GM19043 (cell line): Measurements from ENCODE around the gene TGM4.

Source experiments
- ATAC-seq: cut with Tn5 transposase; IDR thresholded peaks from one replicate; pipeline ENCODE4 v1.9.1; 2021; ENCODE audit warnings: low read depth; ENCODE audit not compliant: unreplicated experiment

The TGM4 gene

GRCh38 chr3:44877333-44877732 is 2.9 kb downstream of the TGM4 start:
- ATAC-seq: no peak

GRCh38 chr3:44880284-44880683 is 5.9 kb downstream of the TGM4 start:
- ATAC-seq: no peak

GRCh38 chr3:44883213-44883955 is 9.0 kb downstream of the TGM4 start:
- no peak for ATAC-seq

GRCh38 chr3:44883999-44884431 is 9.6 kb downstream of the TGM4 start:
- ATAC-seq: no peak

- ATAC-seq: no peak
Observed at GRCh38 chr3:44885618-44886017, 11.2 kb downstream of the TGM4 start.

- ATAC-seq: no peak
Observed at GRCh38 chr3:44886561-44886960, 12.2 kb downstream of the TGM4 start.

GRCh38 chr3:44887101-44887500 is 12.7 kb downstream of the TGM4 start:
- ATAC-seq: no peak

- no peak for ATAC-seq
Observed at GRCh38 chr3:44890258-44890657, 15.8 kb downstream of the TGM4 start.

GRCh38 chr3:44890852-44891251 is 16.4 kb downstream of the TGM4 start:
- no peak for ATAC-seq

- no peak for ATAC-seq
Observed at GRCh38 chr3:44892689-44893088, 18.3 kb downstream of the TGM4 start.

GRCh38 chr3:44893097-44893496 is 18.7 kb downstream of the TGM4 start:
- no peak for ATAC-seq

GRCh38 chr3:44894485-44894884 is 20.1 kb downstream of the TGM4 start:
- no peak for ATAC-seq

- no peak for ATAC-seq
Observed at GRCh38 chr3:44896440-44896839, 22.0 kb downstream of the TGM4 start.

GRCh38 chr3:44899683-44900367 is 25.4 kb downstream of the TGM4 start:
- no peak for ATAC-seq

GRCh38 chr3:44902628-44903027 is 28.2 kb downstream of the TGM4 start:
- ATAC-seq: no peak

- ATAC-seq: no peak
Observed at GRCh38 chr3:44903314-44903713, 28.9 kb downstream of the TGM4 start.

- no peak for ATAC-seq
Observed at GRCh38 chr3:44903751-44904150, 29.3 kb downstream of the TGM4 start.

GRCh38 chr3:44905446-44906157 is 31.2 kb downstream of the TGM4 start:
- ATAC-seq: no peak

GRCh38 chr3:44906997-44907396 is 32.6 kb downstream of the TGM4 start:
- no peak for ATAC-seq

- ATAC-seq: no peak
Observed at GRCh38 chr3:44907612-44908011, 33.2 kb downstream of the TGM4 start.

GRCh38 chr3:44909063-44909462 is 34.7 kb downstream of the TGM4 start:
- ATAC-seq: no peak

GRCh38 chr3:44910693-44911092 is 36.3 kb downstream of the TGM4 start:
- no peak for ATAC-seq
